ENCODE data around the gene GADD45GIP1.

GRCh38 chr19:12985049-12985776 is 28.2 kb upstream of the GADD45GIP1 start:
- TF ChIP-seq EZH2 (IDR thresholded peaks at IDR 0.05; ENCODE audit: low read depth), result no peak
- no peak for TF ChIP-seq CTCF (conservative IDR thresholded peaks at IDR 0.05)

Data from PC-9 (cell line).